GM12892 (cell line): ENCODE results near the gene DOCK7.

Experiments
- POLR2A ChIP-seq: IDR thresholded peaks from 2 replicates; pipeline ENCODE4 v1.6.1; 2011; ENCODE audit warnings: low read depth, low read length, control low read depth
- POLR2AphosphoS5 ChIP-seq: IDR thresholded peaks from 2 replicates; pipeline ENCODE4 v1.6.1; 2011; ENCODE audit warnings: low read depth, low read length, control low read depth

DNA sequence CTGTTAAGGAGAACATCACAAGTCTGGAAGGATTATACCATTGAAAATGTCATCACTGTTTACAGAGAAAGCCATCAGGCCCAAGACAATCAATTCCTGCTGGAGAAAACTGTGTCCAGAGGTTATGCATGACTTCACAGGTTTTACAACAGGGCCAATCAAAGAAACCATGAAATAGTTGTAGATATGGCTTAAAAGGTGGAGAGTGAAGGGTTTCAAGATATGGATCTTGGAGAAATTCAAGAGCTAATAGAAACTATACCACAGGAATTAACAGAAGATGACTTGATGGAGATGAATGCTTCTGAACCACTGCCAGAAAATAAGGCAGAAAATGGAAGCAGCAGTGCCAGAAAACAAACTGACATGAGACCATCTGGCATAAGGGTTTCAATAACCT lies 221.1 kb downstream of the DOCK7 start:
- TF ChIP-seq POLR2AphosphoS5 = no peak
- no peak for TF ChIP-seq POLR2A
